ENCODE data around the gene AGBL4.

The AGBL4 gene

GRCh38 chr1:48889615-48890014 is 1134.1 kb downstream of the AGBL4 start:
- no peak for DNase-seq (ENCODE audit: low read depth, low spot score)

- DNase-seq (ENCODE audit: low read depth, low spot score): no peak
Observed at GRCh38 chr1:48889082-48889481, 1134.7 kb downstream of the AGBL4 start.

GRCh38 chr1:48887796-48888195 is 1136.0 kb downstream of the AGBL4 start:
- DNase-seq (ENCODE audit: low read depth, low spot score): no peak

- no peak for DNase-seq (ENCODE audit: low read depth, low spot score)
Observed at GRCh38 chr1:48882020-48882419, 1141.7 kb downstream of the AGBL4 start.

- DNase-seq (ENCODE audit: low read depth, low spot score): no peak
Observed at GRCh38 chr1:48878191-48878940, 1145.4 kb downstream of the AGBL4 start.

GRCh38 chr1:48876330-48876785 is 1147.4 kb downstream of the AGBL4 start:
- DNase-seq (ENCODE audit: low read depth, low spot score): no peak

GRCh38 chr1:48875552-48876329 is 1148.0 kb downstream of the AGBL4 start:
- DNase-seq (ENCODE audit: low read depth, low spot score): no peak

GRCh38 chr1:48873944-48874343 is 1149.8 kb downstream of the AGBL4 start:
- DNase-seq (ENCODE audit: low read depth, low spot score): no peak

- no peak for DNase-seq (ENCODE audit: low read depth, low spot score)
Observed at GRCh38 chr1:48870596-48870995, 1153.2 kb downstream of the AGBL4 start.

GRCh38 chr1:48869116-48869893 is 1154.4 kb downstream of the AGBL4 start:
- no peak for DNase-seq (ENCODE audit: low read depth, low spot score)

- no peak for DNase-seq (ENCODE audit: low read depth, low spot score)
Observed at GRCh38 chr1:48864913-48865312, 1158.8 kb downstream of the AGBL4 start.

GRCh38 chr1:48859456-48859855 is 1164.3 kb downstream of the AGBL4 start:
- DNase-seq (ENCODE audit: low read depth, low spot score): no peak

- no peak for DNase-seq (ENCODE audit: low read depth, low spot score)
Observed at GRCh38 chr1:48858200-48858920, 1165.4 kb downstream of the AGBL4 start.

GRCh38 chr1:48853006-48853405 is 1170.7 kb downstream of the AGBL4 start:
- DNase-seq (ENCODE audit: low read depth, low spot score): no peak

- DNase-seq (ENCODE audit: low read depth, low spot score): no peak
Observed at GRCh38 chr1:48851638-48852037, 1172.1 kb downstream of the AGBL4 start.

GRCh38 chr1:48848035-48848434 is 1175.7 kb downstream of the AGBL4 start:
- DNase-seq (ENCODE audit: low read depth, low spot score): no peak

- DNase-seq (ENCODE audit: low read depth, low spot score): no peak
Observed at GRCh38 chr1:48846441-48846840, 1177.3 kb downstream of the AGBL4 start.

- DNase-seq (ENCODE audit: low read depth, low spot score): no peak
Observed at GRCh38 chr1:48844187-48844586, 1179.6 kb downstream of the AGBL4 start.

- no peak for DNase-seq (ENCODE audit: low read depth, low spot score)
Observed at GRCh38 chr1:48841966-48842365, 1181.8 kb downstream of the AGBL4 start.

GRCh38 chr1:48841461-48841860 is 1182.3 kb downstream of the AGBL4 start:
- DNase-seq (ENCODE audit: low read depth, low spot score): no peak

Measured in activated CD4-positive, CD25-positive, alpha-beta regulatory T cell treated with anti-CD3 and anti-CD28 coated beads, Interleukin-2, amount 50 U/mL, for 16 hours (primary cell).